ENCODE results near the gene TBC1D14.
"Not testable (repeated sequence)": the region's sequence is repeated elsewhere in the genome, so short reads cannot be mapped to it uniquely, and the experiment has no call there.

Gene TBC1D14

GRCh38 chr4:6894528-6895498, 14.8 kb upstream of the TBC1D14 start:
- Mint-ChIP-seq H3K9me3 (peaks cover 12% of the 10 kb centered on the region), H3K4me1 (ENCODE audit: low read depth) (peaks cover 41% of the 10 kb centered on the region), H3K27ac (no peak overlapping the region), H3K4me3 (no peak overlapping the region), H3K36me3 (ENCODE audit: low read depth) (peaks cover 7% of the 10 kb centered on the region), H3K27me3 (ENCODE audit: low read depth) (no peaks in the 10 kb centered on the region)
- DNase-seq (ENCODE audit: low spot score): no peak

DNA sequence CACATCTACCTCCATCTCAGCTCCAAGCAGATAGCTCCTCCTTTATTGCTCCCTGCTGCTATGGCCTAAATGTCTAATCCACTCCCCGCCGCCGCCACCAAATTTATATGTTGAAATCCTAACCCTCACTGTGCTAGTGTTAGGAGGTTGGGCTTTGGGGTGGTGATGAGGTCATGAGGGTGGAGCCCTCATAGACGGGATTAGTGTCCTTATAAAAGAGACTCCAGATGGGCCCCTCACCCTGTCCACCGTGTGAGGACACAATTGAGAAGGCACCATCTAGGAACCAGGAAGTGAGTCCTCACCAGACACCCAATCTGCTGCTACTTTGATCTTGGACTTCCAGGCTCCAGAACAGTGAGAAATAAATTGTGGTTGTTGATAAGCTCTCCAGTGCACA, 13.6 kb upstream of the TBC1D14 start:
- H3K9me3 Mint-ChIP-seq: peaks cover 2% of the 10 kb centered on the region
- H3K36me3 Mint-ChIP-seq (ENCODE audit: low read depth): no peaks in the 10 kb centered on the region
- H3K4me3 Mint-ChIP-seq: no peak overlapping the region
- H3K27me3 Mint-ChIP-seq (ENCODE audit: low read depth): no peaks in the 10 kb centered on the region
- H3K4me1 Mint-ChIP-seq (ENCODE audit: low read depth): peaks cover 47% of the 10 kb centered on the region
- no peak for DNase-seq (ENCODE audit: low spot score)
- no peak overlapping the region for H3K27ac Mint-ChIP-seq

GRCh38 chr4:6898763-6899162, 10.9 kb upstream of the TBC1D14 start:
- H3K4me3 Mint-ChIP-seq: peak overlapping the region; percentile 58

GRCh38 chr4:6900181-6900812, 9.3 kb upstream of the TBC1D14 start:
- Mint-ChIP-seq H3K4me3 (peak overlapping the region; percentile 58), H3K27me3 (ENCODE audit: low read depth) (no peaks in the 10 kb centered on the region), H3K36me3 (ENCODE audit: low read depth) (no peaks in the 10 kb centered on the region), H3K9me3 (peaks cover 2% of the 10 kb centered on the region), H3K4me1 (ENCODE audit: low read depth) (peaks cover 39% of the 10 kb centered on the region), H3K27ac (peak overlapping the region; percentile 94)
- DNase-seq (ENCODE audit: low spot score): no peak

More at GRCh38 chr4:6898763-6899162, 10.9 kb upstream of the TBC1D14 start:
- peak overlapping the region; percentile 94 for H3K27ac Mint-ChIP-seq
- peaks cover 32% of the 10 kb centered on the region for H3K4me1 Mint-ChIP-seq (ENCODE audit: low read depth)
- no peaks in the 10 kb centered on the region for H3K36me3 Mint-ChIP-seq (ENCODE audit: low read depth)
- no peaks in the 10 kb centered on the region for H3K27me3 Mint-ChIP-seq (ENCODE audit: low read depth)
- peaks cover 2% of the 10 kb centered on the region for H3K9me3 Mint-ChIP-seq
- DNase-seq (ENCODE audit: low spot score): no peak

- H3K4me1 Mint-ChIP-seq (ENCODE audit: low read depth): peaks cover 39% of the 10 kb centered on the region
- H3K9me3 Mint-ChIP-seq: peaks cover 2% of the 10 kb centered on the region
- no peaks in the 10 kb centered on the region for H3K36me3 Mint-ChIP-seq (ENCODE audit: low read depth)
- no peak overlapping the region for H3K4me3 Mint-ChIP-seq
- H3K27ac Mint-ChIP-seq: peak overlapping the region; percentile 94
- no peak for DNase-seq (ENCODE audit: low spot score)
- H3K27me3 Mint-ChIP-seq (ENCODE audit: low read depth): no peaks in the 10 kb centered on the region
Observed at GRCh38 chr4:6900956-6901355, 8.7 kb upstream of the TBC1D14 start.

DNA sequence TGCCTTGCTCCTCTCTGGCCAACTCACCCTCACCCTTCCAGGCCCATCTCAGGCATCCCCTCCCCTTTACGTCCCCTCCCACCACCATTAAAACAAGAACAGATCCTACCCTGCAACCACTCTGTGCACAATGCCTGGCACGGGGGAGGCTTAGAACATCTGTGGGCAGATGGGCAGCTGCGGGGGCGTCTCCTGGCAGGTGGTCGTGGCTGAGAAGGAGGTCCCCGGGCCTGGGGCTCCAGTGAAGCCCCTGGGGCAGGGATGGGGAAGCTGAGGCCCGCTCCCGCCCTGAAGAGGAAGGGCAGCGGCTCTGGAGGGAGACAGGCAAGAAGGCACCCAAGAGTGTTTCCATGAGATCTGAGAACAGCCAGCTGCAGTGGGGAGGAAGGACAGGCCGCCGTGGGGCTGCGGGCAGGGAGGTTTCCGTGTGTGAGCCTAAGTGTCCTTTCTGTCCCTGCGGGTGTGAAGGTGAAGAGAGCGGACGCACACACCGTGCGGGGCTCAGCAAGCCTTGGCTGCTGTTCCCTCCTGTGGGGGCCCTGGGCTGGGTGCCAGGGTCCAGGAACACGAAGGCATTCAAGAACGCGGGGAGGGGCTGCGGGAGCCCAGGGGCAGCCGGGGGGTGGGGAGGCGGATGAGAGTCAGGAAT, 7.8 kb upstream of the TBC1D14 start:
- no peak for DNase-seq (ENCODE audit: low spot score)
- peaks cover 37% of the 10 kb centered on the region for H3K4me1 Mint-ChIP-seq (ENCODE audit: low read depth)
- no peaks in the 10 kb centered on the region for H3K9me3 Mint-ChIP-seq
- H3K27ac Mint-ChIP-seq: peak overlapping the region; percentile 94
- no peaks in the 10 kb centered on the region for H3K36me3 Mint-ChIP-seq (ENCODE audit: low read depth)
- H3K27me3 Mint-ChIP-seq (ENCODE audit: low read depth): no peaks in the 10 kb centered on the region
- no peak overlapping the region for H3K4me3 Mint-ChIP-seq

DNA sequence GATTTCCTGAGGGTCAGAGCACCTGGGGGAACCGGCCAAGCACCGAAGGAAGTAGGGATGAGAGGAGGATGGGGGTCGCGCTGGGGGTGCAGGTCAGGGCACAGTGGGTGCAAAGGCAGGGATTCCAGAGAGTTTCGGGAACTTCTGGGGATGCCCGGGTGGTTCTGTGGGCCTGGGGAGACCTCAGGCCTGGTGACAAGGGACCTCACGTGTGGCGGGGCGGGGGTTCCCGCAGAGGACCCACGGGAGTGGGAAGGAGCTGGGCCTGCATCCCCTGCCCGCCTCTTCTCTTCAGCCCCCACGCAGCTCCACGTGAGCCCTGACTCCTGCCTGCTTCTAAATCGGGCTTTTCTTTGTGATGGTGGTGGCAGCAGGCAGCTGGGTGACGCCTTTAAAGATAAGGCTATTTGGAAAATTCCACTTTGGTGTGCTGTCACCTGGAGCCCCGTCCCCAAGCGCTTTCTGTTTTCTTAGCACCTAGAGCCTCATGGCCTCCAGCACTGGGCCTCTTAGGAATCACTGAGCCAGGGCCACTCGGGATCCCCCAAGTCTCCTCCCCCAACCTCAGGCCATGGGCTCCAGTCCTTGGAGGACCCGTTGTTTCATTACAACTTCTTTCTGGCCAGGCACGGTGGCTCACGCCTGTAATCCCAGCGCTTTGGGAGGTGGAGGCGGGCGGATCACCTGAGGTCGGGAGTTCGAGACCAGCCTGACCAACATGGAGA, 7.1 kb upstream of the TBC1D14 start:
- no peaks in the 10 kb centered on the region for H3K27me3 Mint-ChIP-seq (ENCODE audit: low read depth)
- H3K9me3 Mint-ChIP-seq: no peaks in the 10 kb centered on the region
- H3K36me3 Mint-ChIP-seq (ENCODE audit: low read depth): no peaks in the 10 kb centered on the region
- no peak for DNase-seq (ENCODE audit: low spot score)
- peaks cover 34% of the 10 kb centered on the region for H3K4me1 Mint-ChIP-seq (ENCODE audit: low read depth)
- no peak overlapping the region for H3K4me3 Mint-ChIP-seq
- H3K27ac Mint-ChIP-seq: no peak overlapping the region

GRCh38 chr4:6905516-6906445, 3.8 kb upstream of the TBC1D14 start:
- H3K27ac Mint-ChIP-seq: no peak overlapping the region
- no peaks in the 10 kb centered on the region for H3K36me3 Mint-ChIP-seq (ENCODE audit: low read depth)
- H3K27me3 Mint-ChIP-seq (ENCODE audit: low read depth): peaks cover 3% of the 10 kb centered on the region
- DNase-seq (ENCODE audit: low spot score): no peak
- H3K4me3 Mint-ChIP-seq: no peak overlapping the region
- H3K4me1 Mint-ChIP-seq (ENCODE audit: low read depth): peaks cover 30% of the 10 kb centered on the region
- H3K9me3 Mint-ChIP-seq: no peaks in the 10 kb centered on the region

DNA sequence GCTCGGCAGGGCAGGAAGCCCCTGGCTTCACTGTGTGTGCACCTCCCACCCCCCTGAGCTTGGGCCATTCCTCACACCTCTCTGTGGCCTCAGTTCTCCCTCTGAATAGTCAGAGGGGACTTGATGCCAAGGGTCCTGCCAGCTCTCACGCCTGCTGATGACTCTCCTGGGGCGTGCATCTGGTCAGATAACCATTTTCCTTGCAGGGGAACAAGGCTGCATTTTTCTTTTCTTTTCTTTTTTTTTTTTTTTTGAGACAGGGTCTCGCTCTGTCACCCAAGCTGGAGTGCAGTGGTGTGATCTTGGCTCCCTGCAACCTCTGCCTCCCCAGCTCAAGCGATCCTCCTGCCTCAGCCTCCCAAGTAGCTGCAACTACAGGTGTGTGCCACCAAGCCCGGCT, 3.1 kb upstream of the TBC1D14 start:
- H3K4me3 Mint-ChIP-seq; DNase-seq (ENCODE audit: low spot score); H3K27ac Mint-ChIP-seq; H3K27me3 Mint-ChIP-seq (ENCODE audit: low read depth); H3K9me3 Mint-ChIP-seq; H3K36me3 Mint-ChIP-seq (ENCODE audit: low read depth): not testable (repeated sequence)
- H3K4me1 Mint-ChIP-seq (ENCODE audit: low read depth): peaks cover 35% of the 10 kb centered on the region

DNA sequence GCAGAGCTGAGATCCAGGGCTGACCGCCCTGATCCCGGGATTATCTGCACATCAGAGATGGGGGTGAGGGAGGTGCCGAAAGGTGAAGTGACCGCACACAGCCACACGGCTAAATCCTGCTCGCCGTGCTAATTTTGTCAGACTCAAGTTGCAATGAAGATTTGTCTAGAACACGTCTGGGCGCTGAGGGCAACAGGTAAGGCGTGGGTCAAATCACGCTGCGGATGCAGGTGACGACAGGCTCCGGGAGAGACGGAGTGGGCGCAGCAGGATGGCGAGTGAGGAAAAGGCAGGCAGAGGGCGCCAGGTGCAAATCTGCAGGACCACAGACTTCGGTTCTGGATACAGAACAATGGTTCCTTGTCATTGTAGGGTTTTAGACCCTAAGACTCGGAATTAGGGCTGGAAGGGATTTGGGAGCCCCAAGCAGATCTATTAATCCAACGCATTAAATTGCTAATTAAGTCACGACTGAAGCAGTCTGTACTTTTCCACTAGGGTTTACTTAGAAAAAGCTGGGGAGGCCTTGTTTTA, 1.9 kb upstream of the TBC1D14 start:
- peaks cover 3% of the 10 kb centered on the region for H3K27me3 Mint-ChIP-seq (ENCODE audit: low read depth)
- peaks cover 2% of the 10 kb centered on the region for H3K36me3 Mint-ChIP-seq (ENCODE audit: low read depth)
- DNase-seq (ENCODE audit: low spot score): no peak
- no peaks in the 10 kb centered on the region for H3K9me3 Mint-ChIP-seq
- peaks cover 42% of the 10 kb centered on the region for H3K4me1 Mint-ChIP-seq (ENCODE audit: low read depth)
- H3K27ac Mint-ChIP-seq: peak overlapping the region; percentile 43
- peak overlapping the region; percentile 87 for H3K4me3 Mint-ChIP-seq

DNA sequence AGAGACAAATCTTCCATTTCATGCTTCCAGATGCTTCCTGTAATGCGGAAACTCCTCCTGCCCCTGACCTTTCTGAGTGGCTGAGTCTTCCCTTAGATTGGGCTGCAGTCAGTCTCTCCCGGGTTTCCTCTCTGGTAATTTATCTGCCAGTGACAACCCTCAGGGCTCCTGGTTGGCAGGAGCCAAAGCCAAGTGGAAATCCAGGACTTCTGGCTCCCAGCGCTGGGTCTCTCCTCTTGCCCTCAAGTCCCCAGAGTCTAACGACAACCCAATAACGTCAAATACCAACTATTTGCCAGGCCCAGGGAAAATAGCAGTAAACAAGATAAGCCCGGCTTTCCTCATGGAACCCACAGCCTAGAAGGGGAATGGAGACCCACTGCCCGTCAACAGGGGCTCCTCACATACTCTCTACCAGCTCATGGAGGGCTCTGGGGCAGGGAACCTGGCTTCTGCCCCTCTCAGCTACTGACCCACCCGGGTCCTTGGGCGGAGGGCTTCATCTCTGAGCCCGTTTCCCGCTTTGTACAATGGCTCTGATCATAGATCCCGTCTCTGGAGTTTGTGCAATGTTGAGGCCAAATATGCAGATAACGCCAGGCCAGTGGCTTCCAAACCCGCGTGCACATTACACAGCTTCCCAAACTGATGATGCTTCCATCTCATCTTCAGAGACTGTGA, 1.1 kb upstream of the TBC1D14 start:
- no peak for DNase-seq (ENCODE audit: low spot score)
- H3K9me3 Mint-ChIP-seq: no peaks in the 10 kb centered on the region
- H3K4me1 Mint-ChIP-seq (ENCODE audit: low read depth): peaks cover 38% of the 10 kb centered on the region

GRCh38 chr4:6909970-6910339, 329 bp downstream of the TBC1D14 start:
- Mint-ChIP-seq H3K4me1 (ENCODE audit: low read depth) (peaks cover 32% of the 10 kb centered on the region), H3K9me3 (no peaks in the 10 kb centered on the region), H3K27me3 (ENCODE audit: low read depth) (peaks cover 3% of the 10 kb centered on the region), H3K4me3 (peak overlapping the region; percentile 92), H3K27ac (peak overlapping the region; percentile 89), H3K36me3 (ENCODE audit: low read depth) (peaks cover 2% of the 10 kb centered on the region)
- DNase-seq (ENCODE audit: low spot score): no peak

More for the DNA sequence above, 1.1 kb upstream of the TBC1D14 start:
- Mint-ChIP-seq H3K4me3 (peak overlapping the region; percentile 87), H3K36me3 (ENCODE audit: low read depth) (peaks cover 2% of the 10 kb centered on the region), H3K27me3 (ENCODE audit: low read depth) (peaks cover 3% of the 10 kb centered on the region), H3K27ac (peak overlapping the region; percentile 79)
